Cortex of kidney (tissue), 1 donor: Measurements from ENCODE around the gene RASA4B.

Experiments
- DNase-seq: peaks from one replicate; lab custom pipeline; 2025; lab: John Stamatoyannopoulos, UW

The RASA4B gene

DNA sequence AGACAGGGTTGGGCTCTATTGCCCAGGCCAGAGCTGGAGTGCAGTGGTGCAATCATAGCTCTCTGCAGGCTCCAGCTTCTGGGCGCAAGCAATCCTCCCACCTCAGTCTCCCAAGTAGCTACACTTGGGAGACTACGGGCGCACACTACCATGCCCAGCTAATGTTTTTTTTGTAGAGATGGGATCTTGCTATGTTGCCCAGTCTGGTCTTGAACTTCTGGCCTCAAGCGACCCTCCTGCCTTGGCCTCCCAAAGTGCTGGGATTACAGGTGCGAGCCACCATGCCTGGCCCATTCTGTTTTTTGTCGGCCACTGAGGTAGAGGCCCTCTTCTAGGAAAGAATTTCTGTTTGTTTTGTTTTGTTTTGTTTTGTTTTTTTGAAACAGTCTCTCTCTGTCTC, 65.1 kb downstream of the RASA4B start:
- DNase-seq: no peak

DNA sequence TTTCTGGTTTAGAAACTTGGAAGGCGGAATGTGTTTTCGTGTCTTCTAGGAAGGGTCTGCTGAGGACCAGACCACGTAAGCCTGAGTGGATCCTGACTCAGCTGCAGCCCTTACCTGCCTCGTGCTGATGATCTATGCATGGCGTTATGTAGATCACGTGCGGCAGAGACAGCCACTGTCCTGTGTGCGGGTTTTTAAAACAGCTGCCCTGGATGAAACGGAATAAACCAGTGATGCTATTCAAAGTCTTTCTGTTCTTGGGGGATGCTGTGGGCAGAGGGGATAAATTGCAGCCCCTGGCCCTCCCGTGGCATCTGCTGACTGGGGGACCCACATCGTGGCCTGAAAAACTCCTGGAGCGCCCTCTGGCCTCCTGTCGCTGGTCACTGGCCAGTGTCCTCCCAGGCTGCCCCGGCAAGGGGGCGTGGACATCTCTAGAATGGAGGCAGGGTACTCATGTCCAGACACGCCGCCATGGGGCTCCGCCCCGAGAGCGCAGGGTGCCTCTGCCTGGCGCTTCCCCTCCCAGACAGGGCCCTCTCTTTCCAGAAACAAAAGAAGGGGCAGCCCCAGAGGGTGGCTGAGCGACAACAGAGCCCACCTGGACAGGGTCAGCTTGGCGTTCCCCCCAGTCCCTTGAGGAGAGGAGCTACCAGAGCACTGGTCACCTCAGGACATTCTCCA, 66.1 kb downstream of the RASA4B start:
- no peak for DNase-seq

GRCh38 chr7:102450242-102450641, 67.3 kb downstream of the RASA4B start:
- DNase-seq: no peak

GRCh38 chr7:102449136-102449535, 68.4 kb downstream of the RASA4B start:
- no peak for DNase-seq

- no peak for DNase-seq
Measured at GRCh38 chr7:102447311-102447710, 70.3 kb downstream of the RASA4B start.

DNA sequence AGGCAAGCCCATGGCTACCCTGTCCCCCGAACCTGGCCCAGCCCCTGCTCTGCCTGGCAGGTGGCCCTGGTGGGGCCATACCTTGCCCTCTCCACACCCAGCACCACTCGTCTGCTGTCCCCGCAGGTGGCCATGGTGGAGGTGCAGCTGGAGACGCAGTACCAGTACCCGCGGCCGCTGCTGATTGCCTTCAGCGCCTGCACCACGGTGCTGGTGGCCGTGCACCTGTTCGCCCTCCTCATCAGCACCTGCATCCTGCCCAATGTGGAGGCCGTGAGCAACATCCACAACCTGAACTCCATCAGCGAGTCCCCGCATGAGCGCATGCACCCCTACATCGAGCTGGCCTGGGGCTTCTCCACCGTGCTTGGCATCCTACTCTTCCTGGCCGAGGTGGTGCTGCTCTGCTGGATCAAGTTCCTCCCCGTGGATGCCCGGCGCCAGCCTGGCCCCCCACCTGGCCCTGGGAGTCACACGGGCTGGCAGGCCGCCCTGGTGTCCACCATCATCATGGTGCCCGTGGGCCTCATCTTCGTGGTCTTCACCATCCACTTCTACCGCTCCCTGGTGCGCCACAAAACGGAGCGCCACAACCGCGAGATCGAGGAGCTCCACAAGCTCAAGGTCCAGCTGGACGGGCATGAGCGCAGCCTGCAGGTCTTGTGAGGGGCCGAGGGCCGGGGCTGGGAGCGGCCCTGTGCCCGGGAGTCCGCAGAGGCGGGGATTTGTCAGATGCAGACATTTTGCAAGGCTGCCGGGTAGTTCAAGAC, 71.0 kb downstream of the RASA4B start:
- DNase-seq: no peak

DNA sequence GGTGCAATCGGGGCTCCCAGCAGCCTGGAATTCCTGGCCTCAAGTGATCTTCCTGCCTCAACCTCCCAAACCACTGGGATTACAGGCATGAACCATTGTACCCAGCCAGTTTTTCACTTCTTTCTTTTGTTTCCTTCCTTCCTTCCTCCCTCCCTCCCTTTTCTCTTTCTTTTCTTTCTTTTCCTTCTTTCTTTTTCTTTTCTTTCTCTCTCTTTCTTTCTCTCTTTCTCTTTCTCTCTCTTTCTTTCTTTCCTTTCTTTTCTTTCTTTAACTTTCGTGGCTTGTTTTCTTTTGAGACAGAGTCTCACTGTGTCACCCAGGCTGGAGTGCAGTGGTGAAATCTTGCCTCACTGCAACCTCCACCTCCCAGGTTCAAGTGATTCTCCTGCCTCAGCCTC, 71.9 kb downstream of the RASA4B start:
- no peak for DNase-seq

- no peak for DNase-seq
Measured at GRCh38 chr7:102444961-102445673, 72.5 kb downstream of the RASA4B start.

- no peak for DNase-seq
Measured at GRCh38 chr7:102439963-102440795, 77.4 kb downstream of the RASA4B start.

GRCh38 chr7:102436118-102436517, 81.5 kb downstream of the RASA4B start:
- DNase-seq: no peak

DNA sequence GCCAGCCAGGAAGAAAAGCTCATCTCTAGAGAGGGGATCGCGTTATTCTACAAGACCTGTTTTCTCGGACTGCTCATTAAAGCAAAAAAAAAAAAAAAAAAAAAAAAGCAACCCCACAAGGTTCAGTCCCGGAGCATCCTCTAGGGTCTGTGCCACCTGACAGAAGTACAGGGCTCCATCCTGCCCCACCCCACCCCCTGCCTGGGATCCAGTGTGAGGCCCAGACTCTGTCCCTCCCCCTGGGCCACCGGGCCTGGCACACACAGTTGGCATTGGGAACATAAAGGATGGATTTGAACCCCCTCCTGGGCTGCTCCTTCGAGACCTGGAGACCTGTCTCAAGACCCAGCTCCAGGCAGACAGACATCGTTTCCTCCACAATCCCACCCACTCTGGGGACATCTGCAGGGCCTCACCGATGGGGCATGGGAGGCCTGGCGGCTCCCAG, 83.5 kb downstream of the RASA4B start:
- no peak for DNase-seq

DNA sequence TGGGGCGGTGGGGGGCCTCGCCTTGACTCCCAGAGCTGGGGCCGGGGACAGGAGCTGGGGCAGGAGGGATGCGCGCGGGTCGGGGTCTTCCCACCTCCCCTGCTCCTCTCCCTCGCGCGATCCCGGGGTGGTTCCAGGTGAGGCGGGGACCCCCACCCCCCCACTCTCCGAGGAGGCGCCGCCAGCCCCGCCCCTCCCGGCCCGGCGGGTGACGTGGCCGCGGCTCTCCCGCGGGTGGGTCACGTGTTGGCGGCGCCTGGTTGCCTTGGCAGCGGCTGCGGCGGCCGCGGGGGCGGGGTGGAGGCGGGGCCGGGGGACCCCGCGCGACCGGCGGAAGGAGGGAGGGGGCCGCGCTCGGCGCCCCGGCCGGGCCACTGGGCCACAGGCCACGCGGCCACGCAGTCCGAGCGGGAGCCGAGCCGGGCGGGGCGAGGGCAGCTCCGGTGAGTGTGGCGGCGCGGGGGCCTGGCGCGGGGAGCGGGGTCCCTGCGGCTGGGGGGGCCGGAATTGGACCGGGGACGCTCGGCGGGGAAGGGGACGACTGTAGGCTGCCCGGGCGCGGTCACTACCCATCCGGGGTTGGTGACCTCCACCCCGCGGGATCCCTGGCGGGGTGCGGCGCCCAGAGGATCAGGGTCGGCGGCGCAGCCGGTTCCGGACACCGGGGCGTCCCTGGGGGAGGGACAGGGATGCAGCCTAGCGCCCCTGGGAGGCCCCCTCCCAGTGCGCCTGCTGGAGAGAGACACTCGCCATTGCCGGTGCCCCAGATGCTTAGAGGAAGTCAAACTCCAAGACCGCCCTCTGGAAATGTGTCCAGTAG, 84.1 kb downstream of the RASA4B start, which contains the start of gene ORAI2:
TSS of gene ORAI2 (plus strand) at position 357 of the 820 bp plus-strand sequence. CDS start 5,382 bp downstream, outside the sequence.
- DNase-seq: no peak
